HG03139 (cell line): ENCODE measurements around the gene CRELD2.

Experiments
- ATAC-seq: cut with Tn5 transposase; IDR thresholded peaks from one replicate; pipeline ENCODE4 v1.9.1; 2021; ENCODE audit not compliant: unreplicated experiment

Gene CRELD2

GRCh38 chr22:49928555-49929210 is 10.2 kb downstream of the CRELD2 start:
- no peak for ATAC-seq

GRCh38 chr22:49929211-49929979 is 11.0 kb downstream of the CRELD2 start:
- no peak for ATAC-seq

GRCh38 chr22:49929994-49930575 is 11.7 kb downstream of the CRELD2 start:
- ATAC-seq: no peak

- ATAC-seq: no peak
Measured at GRCh38 chr22:49930596-49931412, 12.4 kb downstream of the CRELD2 start.

GRCh38 chr22:49933236-49934159 is 15.1 kb downstream of the CRELD2 start:
- ATAC-seq: no peak

- no peak for ATAC-seq
Measured at GRCh38 chr22:49934160-49934890, 15.9 kb downstream of the CRELD2 start.

- ATAC-seq: no peak
Measured at GRCh38 chr22:49934891-49935557, 16.6 kb downstream of the CRELD2 start.

- no peak for ATAC-seq
Measured at GRCh38 chr22:49935561-49935960, 17.1 kb downstream of the CRELD2 start.

- peak; percentile 48 for ATAC-seq
Measured at GRCh38 chr22:49936018-49936972, 17.9 kb downstream of the CRELD2 start.

- ATAC-seq: no peak
Measured at GRCh38 chr22:49936973-49937757, 18.7 kb downstream of the CRELD2 start.

- no peak for ATAC-seq
Measured at GRCh38 chr22:49937758-49938564, 19.5 kb downstream of the CRELD2 start.

- ATAC-seq: no peak
Measured at GRCh38 chr22:49938565-49939136, 20.2 kb downstream of the CRELD2 start.

GRCh38 chr22:49941507-49942316 is 23.3 kb downstream of the CRELD2 start:
- ATAC-seq: no peak

GRCh38 chr22:49942565-49943404 is 24.4 kb downstream of the CRELD2 start:
- ATAC-seq: no peak
